Fibroblast of gingiva (primary cell): ENCODE measurements around the gene NAALADL2.
"Not testable (repeated sequence)": the region's sequence is repeated elsewhere in the genome, so short reads cannot be mapped to it uniquely, and the experiment has no call there.

ENCODE experiments used
- DNase-seq: peaks from one replicate; pipeline ENCODE4 v3.0.0-alpha.2; 2011; ENCODE audit warnings: low read depth

The NAALADL2 gene

DNA sequence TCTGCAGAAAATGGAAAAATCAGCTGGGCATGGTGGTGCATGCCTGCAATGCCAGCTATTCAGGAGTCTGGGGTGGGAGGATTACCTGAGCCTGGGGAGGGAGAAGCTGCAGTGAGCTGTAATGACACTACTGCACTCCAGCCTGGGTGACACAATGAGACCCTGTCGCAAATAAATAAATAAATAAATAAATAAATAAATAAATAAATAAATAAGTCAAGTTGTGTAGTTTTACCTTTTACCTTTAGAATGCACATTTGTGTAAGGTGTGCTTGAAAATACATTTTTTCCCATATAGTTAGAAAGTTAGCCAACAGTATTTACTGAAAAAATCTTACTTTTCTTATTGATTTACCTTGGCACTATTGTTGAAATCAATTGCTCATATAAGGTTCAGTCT, 515.6 kb downstream of the NAALADL2 start:
- no peak for DNase-seq

DNA sequence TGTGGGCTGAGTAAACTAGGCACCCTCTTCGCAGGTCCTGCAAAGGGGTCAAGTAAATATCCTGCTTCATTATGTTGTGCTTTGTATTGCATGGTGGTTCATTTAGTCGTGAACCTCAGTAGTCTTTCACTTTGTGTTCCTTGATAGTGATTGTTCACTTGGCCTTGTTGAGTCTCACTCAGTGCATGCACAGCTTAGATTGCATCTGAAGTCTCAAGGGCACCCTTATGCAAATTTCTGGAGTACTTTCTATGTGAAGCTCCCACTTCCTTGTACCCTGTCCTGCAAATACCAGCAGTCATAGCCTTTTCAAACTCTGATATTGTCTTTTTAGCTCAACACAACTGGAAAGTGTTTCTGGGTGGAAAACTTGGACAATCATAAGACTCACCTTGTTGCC, 519.2 kb downstream of the NAALADL2 start:
- no peak for DNase-seq

DNA sequence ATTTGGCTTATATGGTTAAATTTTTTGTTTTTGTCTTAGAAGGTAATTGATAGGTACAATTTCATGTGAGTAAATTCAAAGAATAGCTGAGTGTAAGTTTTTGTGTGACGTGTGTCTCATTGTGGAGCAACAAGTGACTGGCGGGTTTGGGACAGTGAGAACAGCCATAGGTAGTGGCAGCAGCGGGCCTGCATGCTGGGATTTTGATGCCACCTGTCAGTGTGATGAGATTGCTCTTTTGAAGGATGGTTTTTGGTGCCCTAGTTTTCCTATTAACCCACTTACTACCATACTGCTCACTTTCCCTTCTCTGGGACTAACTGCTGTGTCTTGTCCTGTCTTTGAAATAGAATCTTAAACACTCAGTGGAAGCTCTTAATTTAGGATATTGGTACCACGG, 522.6 kb downstream of the NAALADL2 start:
- no peak for DNase-seq

DNA sequence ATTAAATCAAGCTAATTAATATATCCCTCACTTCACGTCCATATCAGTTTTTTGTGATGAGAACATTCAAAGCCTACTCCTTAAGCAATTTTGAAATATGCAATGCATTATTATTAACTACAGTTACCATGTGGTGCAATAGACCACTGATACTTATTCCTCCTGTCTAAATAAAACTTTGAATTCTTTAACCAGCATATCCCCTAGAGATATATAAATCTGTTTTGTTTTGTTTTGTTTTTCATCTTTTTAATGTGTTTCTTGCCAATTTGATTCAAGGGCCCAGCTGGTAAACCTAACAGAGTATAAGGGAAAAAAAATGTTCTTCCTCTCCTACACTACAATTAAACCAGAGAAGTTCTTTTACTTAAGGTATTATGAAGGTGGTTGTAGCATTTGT, 524.2 kb downstream of the NAALADL2 start:
- peak; percentile 84 for DNase-seq

DNA sequence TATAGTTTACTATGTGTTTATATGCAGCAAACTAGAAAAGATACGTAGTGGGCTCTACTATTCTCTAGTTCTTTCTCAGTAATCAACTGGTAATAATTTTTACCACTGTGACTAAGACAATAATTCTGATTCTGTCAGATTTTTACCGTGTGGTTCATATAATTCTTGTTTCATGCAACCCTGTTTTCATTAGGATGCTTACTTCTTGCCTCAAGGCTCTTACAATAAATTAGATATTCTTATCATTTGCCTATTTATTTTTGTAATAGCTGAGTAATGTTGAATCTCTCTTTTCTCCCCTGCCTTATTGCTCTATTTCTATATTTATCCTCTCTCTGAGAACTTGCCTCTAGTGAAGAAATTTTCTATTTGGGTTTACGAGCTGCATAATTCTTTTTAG, 524.7 kb downstream of the NAALADL2 start:
- no peak for DNase-seq

DNA sequence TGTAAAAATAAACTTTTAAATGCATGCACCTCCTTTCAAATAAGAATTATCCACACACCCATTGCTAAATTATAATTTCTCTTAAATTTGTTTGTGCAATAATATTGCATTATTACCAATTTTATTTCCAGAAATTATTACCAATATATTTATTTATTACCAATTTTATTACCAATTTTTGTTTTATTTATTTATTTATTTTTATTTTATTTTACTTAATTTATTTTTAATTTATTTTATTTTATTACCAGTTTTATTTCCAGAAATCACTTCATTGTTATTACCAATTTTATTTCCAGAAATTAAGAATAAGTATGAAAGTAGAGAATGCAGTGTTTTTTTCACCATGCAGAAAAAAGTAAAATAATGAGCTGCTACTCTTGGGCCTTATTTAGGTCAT, 525.4 kb downstream of the NAALADL2 start:
- DNase-seq: no peak

DNA sequence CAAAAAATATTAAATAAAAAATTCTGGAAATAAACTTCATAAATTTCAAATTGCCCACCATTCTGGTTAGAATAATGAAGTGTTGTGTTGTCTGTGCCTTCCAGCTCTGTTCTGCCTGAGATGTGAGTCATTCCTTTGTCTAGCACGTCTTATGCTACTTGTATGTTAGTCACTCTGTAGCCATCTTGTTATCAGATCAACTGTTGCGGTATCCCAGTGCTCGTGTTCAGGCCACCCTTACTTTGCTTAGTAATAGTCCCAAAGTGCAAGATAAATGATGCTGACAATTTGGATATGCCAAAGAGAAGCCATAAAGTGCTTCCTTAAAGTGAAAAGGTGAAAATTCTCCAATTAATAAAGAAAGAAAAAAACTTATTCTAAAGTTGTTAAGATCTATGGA, 527.5 kb downstream of the NAALADL2 start:
- no peak for DNase-seq

DNA sequence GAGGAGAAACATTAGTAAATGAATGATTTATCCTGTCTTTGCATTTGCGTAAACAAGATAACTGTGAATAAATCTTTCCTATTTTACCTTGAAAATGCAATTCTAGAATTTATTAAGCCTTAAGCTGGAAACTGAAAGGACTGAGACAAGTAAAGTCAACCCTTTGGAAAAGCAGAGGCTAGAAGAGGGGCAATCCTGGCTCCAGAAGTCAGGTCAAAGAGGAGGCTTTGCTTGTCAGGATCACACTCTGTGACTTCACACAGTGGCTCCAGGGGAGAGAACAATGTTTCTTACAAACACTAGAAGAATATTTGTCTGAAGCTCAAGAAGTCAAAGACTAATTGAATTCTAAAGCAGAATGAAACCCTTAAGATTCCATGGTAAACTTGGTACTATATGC, 530.4 kb downstream of the NAALADL2 start:
- no peak for DNase-seq

DNA sequence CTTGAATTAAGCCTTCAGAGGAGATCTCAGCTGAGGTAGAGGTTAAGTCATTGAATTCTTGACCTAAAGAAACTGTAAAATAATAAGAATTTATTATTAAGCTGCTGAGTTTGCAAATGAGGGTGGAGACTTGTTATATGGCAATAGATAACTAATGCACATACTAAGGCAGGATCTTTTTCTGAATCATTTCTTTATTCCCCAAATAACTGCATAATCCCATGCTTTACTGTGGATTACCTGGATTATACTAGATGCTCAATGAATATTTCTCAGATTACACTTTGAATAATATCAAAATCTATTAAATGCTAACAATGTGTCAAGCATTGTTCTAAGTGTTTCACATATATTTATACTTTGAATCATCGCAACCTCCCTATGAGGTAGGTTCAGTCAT, 532.5 kb downstream of the NAALADL2 start:
- no peak for DNase-seq

DNA sequence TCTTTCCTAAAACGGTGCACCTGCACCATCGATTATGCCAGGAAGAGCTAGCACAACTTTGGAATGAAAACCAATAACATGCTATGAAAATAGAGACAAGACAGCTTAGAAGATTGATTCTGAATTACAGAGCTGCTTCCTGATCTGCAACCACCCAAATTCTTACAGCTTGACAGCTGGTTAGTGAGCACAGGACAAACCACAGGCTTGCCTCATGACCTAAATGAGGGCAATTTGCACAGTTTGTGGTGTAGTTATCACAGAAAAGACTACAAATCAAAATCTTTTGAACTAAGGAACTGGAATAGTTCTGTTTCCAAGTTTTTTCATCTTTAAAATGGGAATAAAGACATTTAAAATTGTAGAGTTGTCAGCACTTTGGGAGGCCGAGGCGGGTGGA, 533.5 kb downstream of the NAALADL2 start:
- no peak for DNase-seq

DNA sequence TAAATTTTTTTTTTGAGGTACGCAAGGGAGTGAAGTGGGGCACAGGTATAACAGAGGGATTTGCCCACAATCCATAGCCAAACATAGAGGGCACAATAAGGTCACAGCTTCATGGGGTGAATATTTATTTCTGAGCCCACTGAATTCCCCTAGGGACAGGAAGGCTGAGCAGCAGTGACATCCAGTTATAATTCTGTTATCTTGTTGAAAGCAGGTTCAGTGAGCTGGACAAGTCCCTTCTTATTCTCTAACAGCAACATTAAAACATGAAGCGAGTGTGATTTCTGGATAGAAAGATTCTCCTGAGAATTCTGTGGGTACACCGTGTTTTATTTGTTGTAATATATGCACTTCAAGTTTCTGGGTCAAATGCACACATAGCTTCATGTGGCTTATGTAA, 538.2 kb downstream of the NAALADL2 start:
- peak; percentile 20 for DNase-seq

DNA sequence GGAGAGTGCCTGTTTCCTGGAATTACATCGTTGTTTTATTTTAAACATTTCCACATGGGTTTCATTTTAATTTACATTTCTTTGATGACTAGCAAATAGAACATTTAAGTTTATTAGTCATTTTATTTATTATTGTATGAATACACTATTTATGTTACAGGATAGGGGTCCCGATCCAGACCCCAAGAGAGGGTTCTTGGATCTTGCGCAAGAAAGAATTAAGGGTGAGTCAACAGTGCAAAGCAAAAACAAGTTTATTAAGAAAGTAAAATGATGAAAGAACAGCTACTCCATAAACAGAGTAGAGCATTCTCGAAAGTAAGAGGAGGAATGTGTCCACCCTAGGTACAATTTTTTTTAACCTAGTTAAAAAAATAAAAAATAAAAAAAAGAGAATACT, 539.5 kb downstream of the NAALADL2 start:
- peak; percentile 80 for DNase-seq

DNA sequence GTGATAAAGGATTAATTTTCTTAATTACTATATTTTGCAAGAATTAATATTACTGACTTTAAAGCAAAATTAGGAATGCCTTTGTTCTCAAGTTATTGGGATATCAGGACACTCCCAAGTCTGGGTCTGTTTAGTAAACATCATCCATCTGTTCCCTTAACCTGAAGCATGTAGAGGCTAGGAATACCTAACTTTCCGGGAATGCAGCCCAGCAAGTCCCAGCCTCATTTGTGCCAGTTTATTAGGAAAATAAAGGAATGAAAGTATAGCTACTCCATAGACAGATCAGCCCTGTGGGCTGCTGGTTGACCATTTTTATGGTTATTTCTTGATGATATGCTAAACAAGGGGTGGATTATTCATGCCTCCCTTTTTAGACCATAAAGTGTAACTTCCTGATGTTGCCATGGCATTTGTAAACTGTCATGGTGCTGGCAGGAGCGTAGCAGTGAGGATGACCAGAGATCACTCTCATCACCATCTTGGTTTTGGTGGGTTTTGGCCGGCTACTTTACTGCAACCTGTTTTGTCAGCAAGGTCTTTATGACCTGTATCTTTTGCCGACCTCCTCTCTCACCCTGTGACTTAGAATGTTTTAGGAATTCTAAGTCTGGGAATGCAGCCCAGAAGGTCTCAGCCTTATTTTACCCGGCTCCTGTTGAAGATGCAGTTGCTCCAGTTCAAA, 540.2 kb downstream of the NAALADL2 start:
- DNase-seq: no peak

DNA sequence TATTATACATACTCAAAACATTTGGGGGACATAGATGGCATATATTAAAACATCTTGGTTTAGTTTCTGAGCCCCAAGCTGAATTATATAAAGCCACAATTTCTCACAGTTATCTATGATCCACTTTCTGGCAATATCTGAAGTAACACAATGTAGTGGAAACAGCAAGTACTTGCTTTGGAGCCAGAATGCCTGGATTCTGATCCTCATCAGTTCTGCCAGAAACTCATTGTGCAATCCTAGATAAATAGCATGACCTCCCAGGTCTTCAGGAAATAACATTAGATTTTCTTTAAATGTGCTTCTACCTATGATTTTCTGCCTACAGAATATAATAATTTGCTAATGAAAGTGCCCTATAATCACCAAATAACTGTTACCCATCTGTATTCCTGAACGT, 544.9 kb downstream of the NAALADL2 start:
- DNase-seq: peak; percentile 58

DNA sequence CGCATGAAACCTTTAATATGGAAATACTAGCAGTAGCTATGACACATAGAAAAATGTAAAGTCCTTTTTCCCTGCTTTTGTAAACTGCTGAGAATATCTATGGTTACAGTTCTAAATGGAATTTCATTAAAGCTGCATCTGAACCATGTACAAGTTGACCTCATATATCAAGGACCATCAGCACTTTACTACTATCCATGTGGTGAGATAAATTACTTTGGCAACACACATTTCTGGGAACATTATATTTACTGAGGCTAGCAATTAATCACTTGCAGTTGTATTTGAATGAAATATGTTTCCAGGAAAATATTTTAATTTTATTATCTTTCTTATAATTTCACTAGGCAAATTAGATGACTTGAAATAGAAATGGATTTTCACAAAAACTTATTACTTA, 545.5 kb downstream of the NAALADL2 start:
- no peak for DNase-seq

DNA sequence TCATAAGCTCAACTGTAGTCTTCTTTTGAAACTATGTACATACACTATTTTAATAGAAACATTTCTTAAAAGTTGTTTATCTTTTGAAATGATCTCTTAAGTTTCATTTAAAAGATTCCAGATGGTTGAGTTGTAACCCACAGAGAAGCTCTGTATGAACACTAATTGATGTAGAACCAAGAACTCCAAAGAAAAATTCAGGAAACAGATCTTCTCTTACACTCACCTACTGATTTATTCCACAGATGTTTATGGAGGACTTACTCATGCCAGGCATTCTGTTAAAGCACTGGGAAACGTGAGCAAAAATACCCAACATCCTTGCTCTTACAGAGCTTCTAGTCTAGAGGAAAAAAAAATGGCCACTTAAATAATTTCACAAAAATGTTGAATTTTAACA, 551.1 kb downstream of the NAALADL2 start:
- peak; percentile 75 for DNase-seq

DNA sequence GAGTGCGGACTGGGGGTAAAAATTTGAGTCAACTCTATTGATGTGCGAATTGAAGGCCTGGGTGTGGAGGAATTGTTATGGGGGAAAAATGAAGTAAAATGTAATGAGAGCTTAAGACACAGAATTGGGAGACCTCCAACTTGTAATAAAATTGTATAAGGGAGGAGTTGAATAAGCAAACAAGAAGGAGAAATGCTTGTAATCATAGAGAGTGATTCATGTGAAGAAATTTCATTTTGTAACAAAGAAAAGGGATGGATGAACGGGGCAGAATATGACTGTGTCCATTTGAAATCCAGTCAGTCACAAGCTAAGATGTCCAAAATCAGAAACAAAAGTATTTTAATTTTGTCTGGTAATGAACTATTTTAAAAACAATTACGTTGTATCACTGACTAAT, 552.3 kb downstream of the NAALADL2 start:
- peak; percentile 74 for DNase-seq

DNA sequence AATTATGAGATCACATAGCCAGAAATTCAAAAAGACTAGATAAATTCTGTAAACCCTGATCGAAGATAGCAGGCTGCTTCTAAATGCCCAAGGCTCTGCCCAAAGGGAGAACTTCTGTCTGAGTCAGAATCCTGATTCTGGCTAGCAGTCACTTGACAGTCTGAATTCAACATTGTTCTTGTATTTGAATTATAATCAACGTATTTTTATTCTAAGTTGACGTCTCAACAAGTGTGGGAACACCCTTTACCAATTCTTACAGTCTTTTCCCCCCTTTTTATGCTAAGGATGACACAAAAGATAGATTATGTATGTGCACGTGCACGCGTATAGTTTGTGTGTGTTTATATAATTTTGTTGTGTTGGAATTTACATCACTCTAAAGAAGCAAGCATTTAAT, 552.8 kb downstream of the NAALADL2 start:
- DNase-seq: no peak

DNA sequence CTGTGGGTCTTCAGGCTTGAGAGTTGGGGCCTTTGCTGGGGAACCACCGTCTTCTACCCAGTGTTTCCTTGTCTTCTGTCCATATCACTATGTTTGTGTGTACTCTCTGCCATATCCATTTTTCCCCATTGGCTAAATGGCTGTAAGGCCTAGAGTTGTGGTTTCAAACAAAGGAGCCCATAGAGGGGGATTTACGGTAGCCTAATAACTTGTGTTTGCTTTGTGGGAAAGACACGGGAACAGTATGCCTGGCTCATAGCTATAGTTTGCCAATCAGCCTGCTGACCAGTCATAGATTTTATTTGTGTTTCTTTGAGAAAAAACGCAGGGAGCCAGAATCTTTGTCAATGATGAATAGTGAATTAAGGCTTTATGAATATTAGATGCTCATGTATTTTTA, 554.8 kb downstream of the NAALADL2 start:
- no peak for DNase-seq

DNA sequence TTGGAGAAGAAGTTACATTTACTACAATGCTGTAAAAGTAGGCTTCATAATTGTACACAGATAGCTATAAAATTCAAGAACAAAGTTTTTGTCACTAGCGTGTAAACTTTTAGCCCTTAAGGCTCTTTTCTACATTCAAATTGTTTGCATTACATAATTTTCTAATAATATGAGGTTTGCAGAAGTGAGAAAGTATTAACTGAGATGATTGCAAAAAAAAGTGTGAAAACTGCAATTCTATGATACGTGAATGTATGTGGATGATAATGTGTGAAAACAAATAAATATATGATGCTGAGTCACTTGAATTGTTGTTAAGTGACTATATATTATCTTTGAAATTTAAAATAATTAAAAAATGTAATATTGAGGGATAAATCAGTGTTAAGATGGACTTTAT, 557.5 kb downstream of the NAALADL2 start:
- DNase-seq: no peak

DNA sequence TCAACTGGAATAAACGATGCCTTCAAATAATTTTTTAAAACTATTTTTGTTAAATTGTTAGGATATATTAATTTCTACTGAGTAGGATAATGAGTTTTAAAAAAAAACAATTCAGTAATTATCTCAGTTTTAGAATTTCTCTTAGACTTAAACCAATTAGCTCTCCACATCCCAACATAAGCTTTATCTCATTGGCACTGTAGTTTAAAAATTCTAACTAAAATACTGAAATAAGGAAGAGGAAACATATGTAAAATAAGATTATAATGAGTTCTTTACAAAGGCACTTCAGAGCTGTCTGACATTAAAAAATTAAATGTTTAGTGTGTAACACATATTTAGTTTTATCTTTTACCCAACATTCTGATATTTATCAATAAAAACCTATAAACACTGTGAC, 558.3 kb downstream of the NAALADL2 start:
- DNase-seq: no peak

DNA sequence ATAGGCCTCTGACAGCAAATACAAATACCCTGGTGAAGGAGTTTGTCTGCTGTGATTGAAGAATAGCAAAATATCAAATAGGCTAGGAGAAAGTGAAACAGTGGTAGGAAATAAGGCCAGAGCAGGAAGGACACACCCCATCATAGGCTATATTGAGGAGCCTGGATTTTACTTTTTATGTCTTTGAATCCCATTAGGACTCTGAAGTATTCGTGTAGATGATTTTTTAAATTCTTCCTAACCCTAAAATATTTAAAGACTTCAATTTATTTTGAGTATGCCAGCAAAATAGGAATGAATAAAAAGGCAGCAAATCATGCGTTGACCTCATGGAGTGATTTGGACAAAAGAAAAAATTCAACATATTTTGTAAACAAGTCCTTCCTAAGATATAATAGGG, 562.8 kb downstream of the NAALADL2 start:
- DNase-seq: no peak

DNA sequence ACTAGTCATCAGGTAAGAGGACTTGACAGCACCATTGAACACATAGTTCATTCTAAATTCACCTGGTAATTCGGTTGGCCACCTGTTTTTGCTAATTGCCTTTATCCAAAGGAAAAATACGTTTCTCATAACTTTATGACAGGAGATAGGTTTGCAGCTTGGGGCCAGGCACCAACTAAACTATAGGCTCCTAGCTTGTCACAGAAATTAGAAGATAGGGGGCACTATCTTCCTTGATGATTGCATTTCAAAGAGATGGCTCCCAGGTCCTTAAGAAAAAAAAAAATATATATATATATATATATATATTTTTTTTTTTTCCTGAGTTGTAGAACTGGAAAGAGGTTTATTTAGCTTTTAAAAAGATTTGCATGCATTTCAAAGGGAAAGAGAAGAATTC, 563.6 kb downstream of the NAALADL2 start:
- DNase-seq: no peak

DNA sequence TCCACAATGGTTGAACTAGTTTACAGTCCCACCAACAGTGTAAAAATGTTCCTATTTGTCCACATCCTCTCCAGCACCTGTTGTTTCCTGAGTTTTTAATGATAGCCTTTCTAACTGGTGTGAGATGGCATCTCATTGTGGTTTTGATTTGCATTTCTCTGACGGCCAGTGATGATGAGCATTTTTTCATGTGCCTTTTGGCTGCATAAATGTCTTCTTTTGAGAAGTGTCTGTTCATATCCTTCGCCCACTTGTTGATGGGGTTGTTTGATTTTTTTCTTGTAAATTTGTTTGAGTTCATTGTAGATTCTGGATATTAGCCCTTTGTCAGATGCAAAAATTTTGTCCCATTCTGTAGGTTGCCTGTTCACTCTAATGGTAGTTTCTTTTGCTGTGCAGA, 564.7 kb downstream of the NAALADL2 start:
- DNase-seq: not testable (repeated sequence)

DNA sequence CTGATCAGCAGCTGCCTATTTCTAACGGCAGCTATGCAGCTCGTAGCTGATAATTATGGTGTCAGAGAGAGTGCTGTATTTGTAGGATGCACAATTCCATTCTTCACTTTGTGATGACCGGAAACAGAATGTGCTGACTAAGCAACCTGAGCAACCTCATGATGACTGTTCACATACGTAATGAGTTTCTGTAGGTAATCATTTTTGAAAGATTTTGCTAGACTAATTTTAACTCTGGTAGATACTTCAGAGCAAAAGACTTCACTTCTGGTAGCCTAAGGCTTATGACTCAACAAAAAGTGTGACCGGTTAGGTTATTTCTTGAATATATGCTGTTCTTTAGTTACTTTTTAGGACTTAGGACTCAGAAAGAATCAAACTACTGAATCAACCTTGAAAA, 567.7 kb downstream of the NAALADL2 start:
- DNase-seq: no peak
